GM23248 (cell line): Measurements from ENCODE around the gene MTCL1.

Experiments
- EZH2 ChIP-seq: fragments of 200-600 bp; sonication (generic); IDR thresholded peaks from 2 replicates; pipeline ENCODE4 v1.6.1; 2018; ENCODE audit warnings: antibody characterized with exemption, mild to moderate bottlenecking; ENCODE audit not compliant: insufficient read depth, poor library complexity, severe bottlenecking
- EZH2phosphoT487 ChIP-seq: fragments of 200-600 bp; sonication (generic); IDR thresholded peaks from 2 replicates; pipeline ENCODE4 v1.6.1; 2018; ENCODE audit warnings: antibody characterized with exemption, moderate library complexity, mild to moderate bottlenecking, low read depth; ENCODE audit not compliant: insufficient read depth

DNA sequence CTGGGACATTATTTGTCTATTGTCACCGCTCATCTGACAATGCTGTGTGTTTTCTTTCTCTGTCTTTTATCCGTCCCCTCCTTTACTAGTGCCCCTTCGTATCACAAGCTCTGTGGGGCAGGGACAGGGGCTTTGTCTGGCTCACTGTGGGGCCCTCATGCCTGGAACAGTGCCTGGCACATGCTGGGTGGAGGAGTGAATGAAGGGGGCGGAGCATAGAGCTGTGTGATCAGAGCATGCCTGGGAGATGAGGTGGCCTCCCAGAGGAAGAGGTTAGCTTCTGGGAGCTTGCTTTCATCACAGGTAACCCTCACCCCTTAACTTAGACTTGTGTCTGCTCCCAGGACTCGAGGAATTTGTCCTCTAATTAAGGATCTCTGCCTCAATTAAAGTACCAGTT lies 16.4 kb downstream of the MTCL1 start:
- TF ChIP-seq EZH2 (no peak), EZH2phosphoT487 (no peak)
